ENCODE measurements around the gene CPEB1. TPM values are rescaled to one million over a fixed set of nuclear protein-coding genes. Genes with fewer than 3 reads are reported as not detected.
A peak's percentile ranks its signal among the peaks of the same experiment; 100 is the strongest.
"Not testable (repeated sequence)": the region's sequence is repeated elsewhere in the genome, so short reads cannot be mapped to it uniquely, and the experiment has no call there.

The CPEB1 gene
- total and polyA plus RNA-seq, 5 donors: 1.6 to 7.8 (median 4.8) TPM

- WGBS: 91% methylated on average over 5 of the region's 5 CpGs
- not testable (repeated sequence) for H3K9me3 ChIP-seq (ENCODE audit: control insufficient read depth, low read length); H3K27ac ChIP-seq (ENCODE audit: low read length); ATAC-seq; H3K27me3 ChIP-seq (ENCODE audit: control insufficient read depth, insufficient read depth); H3K4me1 ChIP-seq (ENCODE audit: control insufficient read depth, insufficient read depth, low read length); H3K4me3 ChIP-seq (ENCODE audit: low read length); DNase-seq
- intact Hi-C loops (cut with DNase I): loop anchor here in 1 of 4 donors (10.0 kb wide), 1 partner anchor 270 kb away; the partner anchor contains the start of genes FSD2 and WHAMM
Measured at GRCh38 chr15:82535151-82535550, 112.0 kb downstream of the CPEB1 start.

GRCh38 chr15:82534457-82534861 is 112.7 kb downstream of the CPEB1 start:
- not testable (repeated sequence) for H3K4me1 ChIP-seq (ENCODE audit: control insufficient read depth, insufficient read depth, low read length); DNase-seq; H3K4me3 ChIP-seq (ENCODE audit: low read length); H3K27ac ChIP-seq (ENCODE audit: low read length); H3K9me3 ChIP-seq (ENCODE audit: control insufficient read depth, low read length); H3K27me3 ChIP-seq (ENCODE audit: control insufficient read depth, insufficient read depth); ATAC-seq
- intact Hi-C loops (cut with DNase I): loop anchor here in 1 of 4 donors (10.0 kb wide), 1 partner anchor 270 kb away; the partner anchor contains the start of genes FSD2 and WHAMM
- 98% methylated on average over 3 of the region's 3 CpGs for WGBS

- DNase-seq: peak in 2 of 3 donors; percentile 15 to 37
- no peak for ATAC-seq
- WGBS: 95% methylated on average over 3 of the region's 3 CpGs
- Histone ChIP-seq H3K27ac (ENCODE audit: low read length) (no peak overlapping the region), H3K27me3 (ENCODE audit: control insufficient read depth, insufficient read depth) (no peaks in the 10 kb centered on the region), H3K4me1 (ENCODE audit: control insufficient read depth, insufficient read depth, low read length) (no peaks in the 10 kb centered on the region), H3K4me3 (ENCODE audit: low read length) (no peak overlapping the region), H3K9me3 (ENCODE audit: control insufficient read depth, low read length) (no peaks in the 10 kb centered on the region)
- intact Hi-C loops (cut with DNase I): loop anchor here in 1 of 4 donors (10.0 kb wide), 1 partner anchor 271 kb away; the partner anchor contains the start of genes FSD2 and WHAMM
Measured at GRCh38 chr15:82533801-82534200, 113.4 kb downstream of the CPEB1 start.

GRCh38 chr15:82532991-82533481 is 114.1 kb downstream of the CPEB1 start:
- ATAC-seq (no peak), DNase-seq (peak in 2 of 3 donors; percentile 44 to 47)
- 92% methylated on average over 15 of the region's 15 CpGs for WGBS
- Histone ChIP-seq H3K4me1 (ENCODE audit: control insufficient read depth, insufficient read depth, low read length) (no peaks in the 10 kb centered on the region), H3K27ac (ENCODE audit: low read length) (no peak overlapping the region), H3K27me3 (ENCODE audit: control insufficient read depth, insufficient read depth) (no peaks in the 10 kb centered on the region), H3K9me3 (ENCODE audit: control insufficient read depth, low read length) (no peaks in the 10 kb centered on the region), H3K4me3 (ENCODE audit: low read length) (no peak overlapping the region)
- intact Hi-C loops (cut with DNase I): loop anchor here in 1 of 4 donors (10.0 kb wide), 1 partner anchor 272 kb away; the partner anchor contains the start of genes FSD2 and WHAMM

- intact Hi-C loops (cut with DNase I): loop anchor here in 1 of 4 donors (10.0 kb wide), 1 partner anchor 272 kb away; the partner anchor contains the start of genes FSD2 and WHAMM
- no peak overlapping the region for H3K4me3 ChIP-seq (ENCODE audit: low read length)
- WGBS: 71% methylated on average over 9 of the region's 9 CpGs
- no peaks in the 10 kb centered on the region for H3K27me3 ChIP-seq (ENCODE audit: control insufficient read depth, insufficient read depth)
- H3K27ac ChIP-seq (ENCODE audit: low read length): no peak overlapping the region
- peak in 1 of 3 donors; percentile 37 for DNase-seq
- H3K9me3 ChIP-seq (ENCODE audit: control insufficient read depth, low read length): no peaks in the 10 kb centered on the region
- no peaks in the 10 kb centered on the region for H3K4me1 ChIP-seq (ENCODE audit: control insufficient read depth, insufficient read depth, low read length)
- ATAC-seq: no peak
Measured at GRCh38 chr15:82532383-82532990, 114.7 kb downstream of the CPEB1 start.

GRCh38 chr15:82531496-82532382 is 115.4 kb downstream of the CPEB1 start:
- Histone ChIP-seq H3K27me3 (ENCODE audit: control insufficient read depth, insufficient read depth) (no peaks in the 10 kb centered on the region), H3K4me3 (ENCODE audit: low read length) (no peak overlapping the region), H3K4me1 (ENCODE audit: control insufficient read depth, insufficient read depth, low read length) (no peaks in the 10 kb centered on the region), H3K27ac (ENCODE audit: low read length) (no peak overlapping the region), H3K9me3 (ENCODE audit: control insufficient read depth, low read length) (no peaks in the 10 kb centered on the region)
- ATAC-seq (no peak), DNase-seq (peak in 2 of 3 donors; percentile 35 to 44)
- intact Hi-C loops (cut with DNase I): loop anchor here in 1 of 4 donors (10.0 kb wide), 1 partner anchor 273 kb away; the partner anchor contains the start of genes FSD2 and WHAMM
- 84% methylated on average over 11 of the region's 11 CpGs for WGBS

- 22% methylated on average over 10 of the region's 10 CpGs for WGBS
- intact Hi-C loops (cut with DNase I): loop anchor here in 1 of 4 donors (10.0 kb wide), 1 partner anchor 274 kb away; the partner anchor contains the start of genes FSD2 and WHAMM
- Histone ChIP-seq H3K27ac (ENCODE audit: low read length) (no peak overlapping the region), H3K4me1 (ENCODE audit: control insufficient read depth, insufficient read depth, low read length) (no peaks in the 10 kb centered on the region), H3K27me3 (ENCODE audit: control insufficient read depth, insufficient read depth) (no peaks in the 10 kb centered on the region), H3K4me3 (ENCODE audit: low read length) (no peak overlapping the region), H3K9me3 (ENCODE audit: control insufficient read depth, low read length) (no peaks in the 10 kb centered on the region)
- peak; percentile 59 to 82 (median 81) for DNase-seq
- peak; percentile 85 to 89 for ATAC-seq
Measured at GRCh38 chr15:82530606-82531379, 116.4 kb downstream of the CPEB1 start.

- H3K4me1 ChIP-seq (ENCODE audit: control insufficient read depth, insufficient read depth, low read length): no peaks in the 10 kb centered on the region
- 86% methylated on average over 3 of the region's 3 CpGs for WGBS
- no peak for ATAC-seq
- no peak overlapping the region for H3K4me3 ChIP-seq (ENCODE audit: low read length)
- intact Hi-C loops (cut with DNase I): loop anchor here in 1 of 4 donors (10.0 kb wide), 1 partner anchor 275 kb away; the partner anchor contains the start of genes FSD2 and WHAMM
- no peak for DNase-seq
- H3K27me3 ChIP-seq (ENCODE audit: control insufficient read depth, insufficient read depth): no peaks in the 10 kb centered on the region
- H3K9me3 ChIP-seq (ENCODE audit: control insufficient read depth, low read length): no peaks in the 10 kb centered on the region
- H3K27ac ChIP-seq (ENCODE audit: low read length): no peak overlapping the region
Measured at GRCh38 chr15:82530006-82530405, 117.2 kb downstream of the CPEB1 start.

GRCh38 chr15:82513587-82513986 is 133.6 kb downstream of the CPEB1 start:
- H3K27ac ChIP-seq (ENCODE audit: low read length); H3K27me3 ChIP-seq (ENCODE audit: control insufficient read depth, insufficient read depth); ATAC-seq; H3K9me3 ChIP-seq (ENCODE audit: control insufficient read depth, low read length); H3K4me3 ChIP-seq (ENCODE audit: low read length); intact Hi-C loops (cut with DNase I); DNase-seq; H3K4me1 ChIP-seq (ENCODE audit: control insufficient read depth, insufficient read depth, low read length): not testable (repeated sequence)
- WGBS: no CpG with 5 or more reads among the region's 48 CpGs

- intact Hi-C loops (cut with DNase I); H3K27ac ChIP-seq (ENCODE audit: low read length); ATAC-seq; H3K9me3 ChIP-seq (ENCODE audit: control insufficient read depth, low read length); H3K4me1 ChIP-seq (ENCODE audit: control insufficient read depth, insufficient read depth, low read length); H3K27me3 ChIP-seq (ENCODE audit: control insufficient read depth, insufficient read depth); DNase-seq; H3K4me3 ChIP-seq (ENCODE audit: low read length): not testable (repeated sequence)
- 85% methylated on average over 2 of the region's 4 CpGs for WGBS
Measured at GRCh38 chr15:82507693-82508092, 139.5 kb downstream of the CPEB1 start.
